Osteocyte (in vitro differentiated cells): ENCODE data around the gene HCFC2. TPM values are rescaled to one million over a fixed set of nuclear protein-coding genes. Genes with fewer than 3 reads are reported as not detected.

Experiments
- DNase-seq: peaks from one replicate; pipeline ENCODE4 v3.0.0; 2021; ENCODE audit warnings: mixed read lengths; ENCODE audit not compliant: unreplicated experiment; ENCODE audit errors: extremely low spot score
- H3K27ac Mint-ChIP-seq: one replicate; pipeline ENCODE4 v1.8.0; 2021; ENCODE audit warnings: mild to moderate bottlenecking, mixed read lengths; ENCODE audit not compliant: unreplicated experiment
- H3K27me3 Mint-ChIP-seq: one replicate; pipeline ENCODE4 v1.8.0; 2021; ENCODE audit warnings: mixed read lengths; ENCODE audit not compliant: unreplicated experiment
- H3K36me3 Mint-ChIP-seq: one replicate; pipeline ENCODE4 v1.8.0; 2021; ENCODE audit warnings: mixed read lengths; ENCODE audit not compliant: unreplicated experiment
- H3K4me1 Mint-ChIP-seq: one replicate; pipeline ENCODE4 v1.8.0; 2021; ENCODE audit warnings: mixed read lengths; ENCODE audit not compliant: unreplicated experiment
- H3K4me3 Mint-ChIP-seq: one replicate; pipeline ENCODE4 v1.8.0; 2021; ENCODE audit warnings: mild to moderate bottlenecking, moderate library complexity, mixed read lengths; ENCODE audit not compliant: unreplicated experiment
- H3K9me3 Mint-ChIP-seq: one replicate; pipeline ENCODE4 v1.8.0; 2021; ENCODE audit warnings: mixed read lengths; ENCODE audit not compliant: unreplicated experiment
- CTCF ChIP-seq: fragments of 200-600 bp; sonication (generic); IDR thresholded peaks from 2 replicates; pipeline ENCODE4 v1.5.0; 2021; ENCODE audit warnings: antibody characterized with exemption, mild to moderate bottlenecking, moderate library complexity
- total RNA-seq: library from RNA; stranded (reverse); gene quantifications from 2 replicates; pipeline ENCODE4 v1.2.1, GENCODE V29; 2021

Gene HCFC2
- total RNA-seq, 1 donor from 2014 or later, result 21.3 TPM

- no peak for DNase-seq
- no peaks in the 10 kb centered on the region for H3K4me1 Mint-ChIP-seq
- peaks cover 31% of the 10 kb centered on the region for H3K36me3 Mint-ChIP-seq
- H3K9me3 Mint-ChIP-seq, result no peaks in the 10 kb centered on the region
- H3K27me3 Mint-ChIP-seq, result no peaks in the 10 kb centered on the region
- H3K4me3 Mint-ChIP-seq, result no peak overlapping the region
- no peak for TF ChIP-seq CTCF
- no peak overlapping the region for H3K27ac Mint-ChIP-seq
These were observed 19.6 kb downstream of the HCFC2 start for GRCh38 chr12:104083769-104084475.

GRCh38 chr12:104090685-104091084, 26.4 kb downstream of the HCFC2 start:
- no peak for TF ChIP-seq CTCF
- Mint-ChIP-seq H3K9me3 (no peaks in the 10 kb centered on the region), H3K4me1 (no peaks in the 10 kb centered on the region), H3K27me3 (no peaks in the 10 kb centered on the region), H3K4me3 (no peak overlapping the region), H3K27ac (no peak overlapping the region), H3K36me3 (peaks cover 41% of the 10 kb centered on the region)
- no peak for DNase-seq

- no peaks in the 10 kb centered on the region for H3K4me1 Mint-ChIP-seq
These were observed 26.8 kb downstream of the HCFC2 start for GRCh38 chr12:104091136-104091535.

GRCh38 chr12:104094284-104094683, 30.0 kb downstream of the HCFC2 start:
- Mint-ChIP-seq H3K4me1 (no peaks in the 10 kb centered on the region), H3K27ac (no peak overlapping the region), H3K36me3 (peaks cover 56% of the 10 kb centered on the region), H3K9me3 (no peaks in the 10 kb centered on the region), H3K27me3 (no peaks in the 10 kb centered on the region), H3K4me3 (no peak overlapping the region)
- no peak for TF ChIP-seq CTCF
- DNase-seq, result no peak

More at GRCh38 chr12:104091136-104091535, 26.8 kb downstream of the HCFC2 start:
- no peak for TF ChIP-seq CTCF
- Mint-ChIP-seq H3K36me3 (peaks cover 38% of the 10 kb centered on the region), H3K27ac (no peak overlapping the region), H3K9me3 (no peaks in the 10 kb centered on the region), H3K27me3 (no peaks in the 10 kb centered on the region), H3K4me3 (no peak overlapping the region)
- no peak for DNase-seq

GRCh38 chr12:104095289-104095688, 31.0 kb downstream of the HCFC2 start:
- H3K27me3 Mint-ChIP-seq, result no peaks in the 10 kb centered on the region
- no peak overlapping the region for H3K4me3 Mint-ChIP-seq
- TF ChIP-seq CTCF, result no peak
- no peak for DNase-seq
- no peaks in the 10 kb centered on the region for H3K4me1 Mint-ChIP-seq
- no peaks in the 10 kb centered on the region for H3K9me3 Mint-ChIP-seq
- no peak overlapping the region for H3K27ac Mint-ChIP-seq
- H3K36me3 Mint-ChIP-seq, result peaks cover 49% of the 10 kb centered on the region
